Bronchial epithelial cell (primary cell): Measurements from ENCODE around the gene ITGB2. TPM values are rescaled to one million over a fixed set of nuclear protein-coding genes. Genes with fewer than 3 reads are reported as not detected.
"Not testable (repeated sequence)": the region's sequence is repeated elsewhere in the genome, so short reads cannot be mapped to it uniquely, and the experiment has no call there.

ENCODE experiments used
- DNase-seq: peaks from one replicate; pipeline ENCODE4 v3.0.0-alpha.2; 2010; ENCODE audit warnings: low read depth
- FAIRE-seq: peaks from 2 replicates; lab custom pipeline; 2011; peaks lifted over from hg19 to GRCh38; lab: Jason Lieb, UNC
- H3K27me3 ChIP-seq: 2 replicates; pipeline ENCODE4 v1.5.1; 2011; ENCODE audit warnings: low read length; ENCODE audit not compliant: control insufficient read depth, insufficient read depth
- H3K36me3 ChIP-seq: 2 replicates; pipeline ENCODE4 v1.5.1; 2011; ENCODE audit warnings: low read length; ENCODE audit not compliant: control insufficient read depth, insufficient read depth
- H3K4me3 ChIP-seq: 2 replicates; pipeline ENCODE4 v1.5.1; 2011; ENCODE audit warnings: mild to moderate bottlenecking, low read depth, low read length, control low read depth
- CTCF ChIP-seq: IDR thresholded peaks from 2 replicates; pipeline ENCODE4 v1.5.1; 2011; ENCODE audit warnings: mild to moderate bottlenecking, moderate library complexity, low read length, control low read depth, inconsistent platforms; ENCODE audit not compliant: insufficient read depth, severe bottlenecking
- total RNA-seq: library from RNA; depleted of rRNA; stranded (reverse); fragments of >200 nt; gene quantifications from 2 replicates; pipeline ENCODE4 v1.2.1, GENCODE V29; 2014

ITGB2 gene
- total RNA-seq, 1 donor from 2014 or later: 1.1 TPM

GRCh38 chr21:44917446-44918106 lies 3.1 kb downstream of the ITGB2 start:
- Histone ChIP-seq H3K36me3 (no peaks in the 10 kb centered on the region), H3K27me3 (no peaks in the 10 kb centered on the region), H3K4me3 (no peak overlapping the region)
- DNase-seq (no peak), FAIRE-seq (no peak)
- TF ChIP-seq CTCF: no peak

GRCh38 chr21:44916965-44917364 lies 3.7 kb downstream of the ITGB2 start:
- TF ChIP-seq CTCF: no peak
- FAIRE-seq (no peak), DNase-seq (peak; percentile 82)
- Histone ChIP-seq H3K27me3 (no peaks in the 10 kb centered on the region), H3K36me3 (no peaks in the 10 kb centered on the region), H3K4me3 (no peak overlapping the region)

- FAIRE-seq: no peak
- DNase-seq: no peak
- Histone ChIP-seq H3K4me3 (no peak overlapping the region), H3K36me3 (no peaks in the 10 kb centered on the region), H3K27me3 (no peaks in the 10 kb centered on the region)
- TF ChIP-seq CTCF: no peak
These were observed 6.4 kb downstream of the ITGB2 start for GRCh38 chr21:44914176-44914874.

GRCh38 chr21:44913425-44914175 lies 7.1 kb downstream of the ITGB2 start:
- TF ChIP-seq CTCF: no peak
- Histone ChIP-seq H3K4me3 (no peak overlapping the region), H3K36me3 (no peaks in the 10 kb centered on the region), H3K27me3 (peaks cover 2% of the 10 kb centered on the region)
- FAIRE-seq: no peak
- DNase-seq: no peak

- not testable (repeated sequence) for H3K27me3 ChIP-seq, H3K36me3 ChIP-seq, DNase-seq, FAIRE-seq, H3K4me3 ChIP-seq
These were observed 7.9 kb downstream of the ITGB2 start for GRCh38 chr21:44912506-44913412.
